ENCODE results near the gene APRT.

DNA sequence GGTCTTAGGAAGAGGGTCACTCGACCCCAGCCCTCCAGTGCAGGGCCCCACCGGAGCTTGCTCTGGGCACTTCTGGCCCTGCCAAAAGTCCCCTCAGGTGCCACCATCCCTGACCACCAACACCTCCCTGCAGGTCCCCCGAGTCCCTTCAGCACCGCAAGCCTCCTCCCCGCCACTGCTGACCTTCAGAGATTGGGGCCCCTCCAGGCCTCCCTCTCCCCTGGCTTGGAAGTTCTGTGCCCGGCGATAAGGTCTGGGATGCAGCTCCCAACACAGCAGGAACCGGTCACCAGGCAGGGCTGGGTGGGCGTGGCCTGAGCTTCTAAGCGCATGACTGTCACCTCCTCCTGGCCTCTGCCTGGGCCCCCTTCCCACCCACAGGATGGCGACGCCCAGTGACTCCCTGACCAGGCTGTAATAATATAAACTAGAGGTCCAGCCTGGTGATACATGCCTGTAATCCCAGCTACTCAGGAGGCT lies 37.9 kb downstream of the APRT start:
- TF ChIP-seq, protein P1, sequence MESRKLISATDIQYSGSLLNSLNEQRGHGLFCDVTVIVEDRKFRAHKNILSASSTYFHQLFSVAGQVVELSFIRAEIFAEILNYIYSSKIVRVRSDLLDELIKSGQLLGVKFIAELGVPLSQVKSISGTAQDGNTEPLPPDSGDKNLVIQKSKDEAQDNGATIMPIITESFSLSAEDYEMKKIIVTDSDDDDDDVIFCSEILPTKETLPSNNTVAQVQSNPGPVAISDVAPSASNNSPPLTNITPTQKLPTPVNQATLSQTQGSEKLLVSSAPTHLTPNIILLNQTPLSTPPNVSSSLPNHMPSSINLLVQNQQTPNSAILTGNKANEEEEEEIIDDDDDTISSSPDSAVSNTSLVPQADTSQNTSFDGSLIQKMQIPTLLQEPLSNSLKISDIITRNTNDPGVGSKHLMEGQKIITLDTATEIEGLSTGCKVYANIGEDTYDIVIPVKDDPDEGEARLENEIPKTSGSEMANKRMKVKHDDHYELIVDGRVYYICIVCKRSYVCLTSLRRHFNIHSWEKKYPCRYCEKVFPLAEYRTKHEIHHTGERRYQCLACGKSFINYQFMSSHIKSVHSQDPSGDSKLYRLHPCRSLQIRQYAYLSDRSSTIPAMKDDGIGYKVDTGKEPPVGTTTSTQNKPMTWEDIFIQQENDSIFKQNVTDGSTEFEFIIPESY (IDR thresholded peaks at IDR 0.05): no peak
- TF ChIP-seq, protein P2, sequence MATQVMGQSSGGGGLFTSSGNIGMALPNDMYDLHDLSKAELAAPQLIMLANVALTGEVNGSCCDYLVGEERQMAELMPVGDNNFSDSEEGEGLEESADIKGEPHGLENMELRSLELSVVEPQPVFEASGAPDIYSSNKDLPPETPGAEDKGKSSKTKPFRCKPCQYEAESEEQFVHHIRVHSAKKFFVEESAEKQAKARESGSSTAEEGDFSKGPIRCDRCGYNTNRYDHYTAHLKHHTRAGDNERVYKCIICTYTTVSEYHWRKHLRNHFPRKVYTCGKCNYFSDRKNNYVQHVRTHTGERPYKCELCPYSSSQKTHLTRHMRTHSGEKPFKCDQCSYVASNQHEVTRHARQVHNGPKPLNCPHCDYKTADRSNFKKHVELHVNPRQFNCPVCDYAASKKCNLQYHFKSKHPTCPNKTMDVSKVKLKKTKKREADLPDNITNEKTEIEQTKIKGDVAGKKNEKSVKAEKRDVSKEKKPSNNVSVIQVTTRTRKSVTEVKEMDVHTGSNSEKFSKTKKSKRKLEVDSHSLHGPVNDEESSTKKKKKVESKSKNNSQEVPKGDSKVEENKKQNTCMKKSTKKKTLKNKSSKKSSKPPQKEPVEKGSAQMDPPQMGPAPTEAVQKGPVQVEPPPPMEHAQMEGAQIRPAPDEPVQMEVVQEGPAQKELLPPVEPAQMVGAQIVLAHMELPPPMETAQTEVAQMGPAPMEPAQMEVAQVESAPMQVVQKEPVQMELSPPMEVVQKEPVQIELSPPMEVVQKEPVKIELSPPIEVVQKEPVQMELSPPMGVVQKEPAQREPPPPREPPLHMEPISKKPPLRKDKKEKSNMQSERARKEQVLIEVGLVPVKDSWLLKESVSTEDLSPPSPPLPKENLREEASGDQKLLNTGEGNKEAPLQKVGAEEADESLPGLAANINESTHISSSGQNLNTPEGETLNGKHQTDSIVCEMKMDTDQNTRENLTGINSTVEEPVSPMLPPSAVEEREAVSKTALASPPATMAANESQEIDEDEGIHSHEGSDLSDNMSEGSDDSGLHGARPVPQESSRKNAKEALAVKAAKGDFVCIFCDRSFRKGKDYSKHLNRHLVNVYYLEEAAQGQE (IDR thresholded peaks at IDR 0.05; ENCODE audit: low read depth, low read length): no peak
- TF ChIP-seq POLR2A (IDR thresholded peaks at IDR 0.05; ENCODE audit: low read depth, low read length) (no peak), RFX5 (IDR thresholded peaks at IDR 0.05; ENCODE audit: low read depth, low read length) (no peak), POLR2AphosphoS5 (IDR thresholded peaks at IDR 0.05; ENCODE audit: low read length) (no peak), JUNB (IDR thresholded peaks at IDR 0.05) (no peak), SMC3 (IDR thresholded peaks at IDR 0.05; ENCODE audit: borderline replicate concordance, low read length) (no peak), HDGF (IDR thresholded peaks at IDR 0.05) (no peak), ZZZ3 (IDR thresholded peaks at IDR 0.05; ENCODE audit: control insufficient read depth, insufficient read length, low read depth) (no peak)
- TF ChIP-seq, protein P3, sequence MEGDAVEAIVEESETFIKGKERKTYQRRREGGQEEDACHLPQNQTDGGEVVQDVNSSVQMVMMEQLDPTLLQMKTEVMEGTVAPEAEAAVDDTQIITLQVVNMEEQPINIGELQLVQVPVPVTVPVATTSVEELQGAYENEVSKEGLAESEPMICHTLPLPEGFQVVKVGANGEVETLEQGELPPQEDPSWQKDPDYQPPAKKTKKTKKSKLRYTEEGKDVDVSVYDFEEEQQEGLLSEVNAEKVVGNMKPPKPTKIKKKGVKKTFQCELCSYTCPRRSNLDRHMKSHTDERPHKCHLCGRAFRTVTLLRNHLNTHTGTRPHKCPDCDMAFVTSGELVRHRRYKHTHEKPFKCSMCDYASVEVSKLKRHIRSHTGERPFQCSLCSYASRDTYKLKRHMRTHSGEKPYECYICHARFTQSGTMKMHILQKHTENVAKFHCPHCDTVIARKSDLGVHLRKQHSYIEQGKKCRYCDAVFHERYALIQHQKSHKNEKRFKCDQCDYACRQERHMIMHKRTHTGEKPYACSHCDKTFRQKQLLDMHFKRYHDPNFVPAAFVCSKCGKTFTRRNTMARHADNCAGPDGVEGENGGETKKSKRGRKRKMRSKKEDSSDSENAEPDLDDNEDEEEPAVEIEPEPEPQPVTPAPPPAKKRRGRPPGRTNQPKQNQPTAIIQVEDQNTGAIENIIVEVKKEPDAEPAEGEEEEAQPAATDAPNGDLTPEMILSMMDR (IDR thresholded peaks at IDR 0.05 in 2 of 3, conservative IDR thresholded peaks at IDR 0.05 in 1 of 3; ENCODE audit: control insufficient read depth in 2 of 3, extremely low read depth in 1 of 3, insufficient read depth in 1 of 3, low read depth in 3 of 3, low read length in 3 of 3): no peak

Data from GM12878 (cell line).